IMR-90 (cell line): Measurements from ENCODE around the gene CARMIL1. TPM values are rescaled to one million over a fixed set of nuclear protein-coding genes. Genes with fewer than 3 reads are reported as not detected.

Experiments
- ATAC-seq: fragments of 200-7000 bp; cut with Tn5 transposase; 2 replicates; pipeline ENCODE4 v1.9.1; 2020; ENCODE audit warnings: low read depth, mild to moderate bottlenecking, moderate library complexity
- BruUV-seq: library from RNA; stranded (reverse); fragments of 400-500 nt; replicated peaks from 2 replicates; lab custom pipeline; 2021; lab: Mats Ljungman, UMichigan
- CTCF ChIA-PET: fragments of 300-600 bp; formaldehyde crosslinking; extraction: SDS; loops from one replicate; lab custom pipeline; 2021; ENCODE audit warnings: antibody characterized with exemption; lab: Yijun Ruan, JAX
- POLR2A ChIA-PET: fragments of 300-600 bp; sonication (Branson Sonifier 250); formaldehyde crosslinking; loops from one replicate; lab custom pipeline; 2022; ENCODE audit warnings: antibody characterized with exemption; ENCODE audit not compliant: unreplicated experiment; lab: Charles Lee
- DNase-seq: peaks from one replicate; pipeline ENCODE4 v3.0.0; 2013
- H2AFZ ChIP-seq: replicated peaks from 2 replicates; pipeline ENCODE3; 2013; ENCODE audit warnings: low read length, mild to moderate bottlenecking; ENCODE audit not compliant: poor library complexity
- H2AK5ac ChIP-seq: 2 replicates; pipeline ENCODE4 v1.6.1; 2013; ENCODE audit warnings: low read depth, low read length, inconsistent platforms
- H2AK9ac ChIP-seq: replicated peaks from 2 replicates; pipeline ENCODE3; 2013; ENCODE audit warnings: mild to moderate bottlenecking, low read depth, low read length, moderate library complexity; ENCODE audit not compliant: poor library complexity
- H2BK120ac ChIP-seq: 2 replicates; pipeline ENCODE4 v1.6.1; 2013; ENCODE audit warnings: low read depth, low read length, inconsistent platforms
- H2BK15ac ChIP-seq: 3 replicates; pipeline ENCODE4 v1.6.1; 2013; ENCODE audit warnings: low read depth, low read length, inconsistent platforms
- H2BK20ac ChIP-seq: 2 replicates; pipeline ENCODE4 v1.6.1; 2013; ENCODE audit warnings: low read depth, mild to moderate bottlenecking, inconsistent platforms, low read length, moderate library complexity
- H2BK5ac ChIP-seq: 2 replicates; pipeline ENCODE4 v1.6.1; 2013; ENCODE audit warnings: mild to moderate bottlenecking, low read depth, low read length, inconsistent platforms; ENCODE audit not compliant: poor library complexity, severe bottlenecking
- H3K14ac ChIP-seq: replicated peaks from 2 replicates; pipeline ENCODE4 v1.6.1; 2013; ENCODE audit warnings: low read depth, low read length, inconsistent platforms
- H3K18ac ChIP-seq: 2 replicates; pipeline ENCODE4 v1.6.1; 2013; ENCODE audit warnings: low read depth, low read length, control low read depth
- H3K23ac ChIP-seq: 2 replicates; pipeline ENCODE4 v1.6.1; 2013; ENCODE audit warnings: low read depth, low read length, inconsistent platforms
- H3K27ac ChIP-seq: 2 replicates; pipeline ENCODE4 v1.5.1; 2013; ENCODE audit warnings: mild to moderate bottlenecking, control low read depth, low read length; ENCODE audit not compliant: insufficient read depth
- H3K27me3 ChIP-seq: 2 replicates; pipeline ENCODE4 v1.6.1; 2013; ENCODE audit warnings: low read length; ENCODE audit not compliant: control insufficient read depth, insufficient read depth
- H3K36me3 ChIP-seq: 2 replicates; pipeline ENCODE4 v1.6.1; 2013; ENCODE audit warnings: low read length, mixed read lengths; ENCODE audit not compliant: control insufficient read depth, insufficient read depth
- H3K4ac ChIP-seq: 2 replicates; pipeline ENCODE4 v1.6.1; 2013; ENCODE audit warnings: low read depth, low read length, inconsistent platforms
- H3K4me1 ChIP-seq: 2 replicates; pipeline ENCODE4 v1.6.1; 2013; ENCODE audit warnings: low read length, mixed read lengths; ENCODE audit not compliant: control insufficient read depth, insufficient read depth
- H3K4me2 ChIP-seq: 2 replicates; pipeline ENCODE4 v1.6.1; 2013; ENCODE audit warnings: low read depth, mild to moderate bottlenecking, control low read depth, low read length, moderate library complexity
- H3K4me3 ChIP-seq: 2 replicates; pipeline ENCODE4 v1.5.1; 2013; ENCODE audit warnings: low read depth, mild to moderate bottlenecking, control low read depth, low read length, moderate library complexity; ENCODE audit not compliant: insufficient read depth
- H3K56ac ChIP-seq: 2 replicates; pipeline ENCODE4 v1.6.1; 2013; ENCODE audit warnings: low read length, inconsistent platforms; ENCODE audit not compliant: insufficient read depth; ENCODE audit errors: extremely low read depth
- H3K79me1 ChIP-seq, 2 experiments: 2 replicates each; pipeline ENCODE4 v1.6.1; 2013; ENCODE audit warnings: low read length in 2 of 2, inconsistent platforms in 1 of 2, low read depth in 1 of 2
- H3K9ac ChIP-seq: 2 replicates; pipeline ENCODE4 v1.6.1; 2013; ENCODE audit warnings: low read depth, low read length, control low read depth
- H3K9me1 ChIP-seq: 2 replicates; pipeline ENCODE4 v1.6.1; 2013; ENCODE audit warnings: low read length, inconsistent platforms; ENCODE audit not compliant: insufficient read depth
- H3K9me3 ChIP-seq: 2 replicates; pipeline ENCODE4 v1.6.1; 2013; ENCODE audit warnings: low read length; ENCODE audit not compliant: control insufficient read depth, insufficient read depth
- H4K20me1 ChIP-seq: 2 replicates; pipeline ENCODE4 v1.6.1; 2013; ENCODE audit warnings: low read length, inconsistent platforms; ENCODE audit not compliant: insufficient read depth
- H4K5ac ChIP-seq: 2 replicates; pipeline ENCODE4 v1.6.1; 2013; ENCODE audit warnings: mild to moderate bottlenecking, low read depth, low read length, control low read depth
- H4K8ac ChIP-seq, 2 experiments: 2 replicates each; pipeline ENCODE4 v1.6.1; 2013; ENCODE audit warnings: low read depth in 2 of 2, low read length in 2 of 2, control low read depth in 1 of 2, inconsistent platforms in 1 of 2
- H4K91ac ChIP-seq: 2 replicates; pipeline ENCODE4 v1.6.1; 2013; ENCODE audit warnings: low read depth, low read length, inconsistent platforms; ENCODE audit not compliant: insufficient read depth
- BHLHE40 ChIP-seq: fragments of 150-350 bp; IDR thresholded peaks from 2 replicates; pipeline ENCODE4 v1.6.1; 2016; ENCODE audit warnings: mild to moderate bottlenecking, low read depth, low read length
- CEBPB ChIP-seq: IDR thresholded peaks from 2 replicates; pipeline ENCODE4 v1.6.1; 2012; ENCODE audit warnings: low read depth, low read length, improper control_type of control experiment
- CHD1 ChIP-seq: IDR thresholded peaks from 2 replicates; pipeline ENCODE4 v1.6.1; 2012; ENCODE audit warnings: low read depth, low read length, improper control_type of control experiment
- FOS ChIP-seq: fragments of 150-350 bp; IDR thresholded peaks from 2 replicates; pipeline ENCODE4 v1.6.1; 2016; ENCODE audit warnings: low read depth, low read length
- MAFK ChIP-seq: IDR thresholded peaks from 2 replicates; pipeline ENCODE4 v1.6.1; 2012; ENCODE audit warnings: low read depth, low read length, improper control_type of control experiment
- MAZ ChIP-seq: IDR thresholded peaks from 2 replicates; pipeline ENCODE4 v1.6.1; 2012; ENCODE audit warnings: low read depth, mild to moderate bottlenecking, low read length, improper control_type of control experiment, moderate library complexity, borderline replicate concordance
- MXI1 ChIP-seq: IDR thresholded peaks from 2 replicates; pipeline ENCODE4 v1.6.1; 2012; ENCODE audit warnings: low read depth, mild to moderate bottlenecking, low read length, moderate library complexity, borderline replicate concordance
- NFE2L2 ChIP-seq: fragments of 150-350 bp; IDR thresholded peaks from 2 replicates; pipeline ENCODE4 v1.6.1; 2016; ENCODE audit warnings: low read depth, mild to moderate bottlenecking, low read length
- POLR2A ChIP-seq: IDR thresholded peaks from 2 replicates; pipeline ENCODE4 v1.6.1; 2012; ENCODE audit warnings: mild to moderate bottlenecking, low read depth, low read length
- RAD21 ChIP-seq: IDR thresholded peaks from 2 replicates; pipeline ENCODE4 v1.6.1; 2012; ENCODE audit warnings: low read length, improper control_type of control experiment
- RCOR1 ChIP-seq: IDR thresholded peaks from 2 replicates; pipeline ENCODE4 v1.6.1; 2012; ENCODE audit warnings: mild to moderate bottlenecking, low read length, improper control_type of control experiment; ENCODE audit not compliant: insufficient replicate concordance
- RFX5 ChIP-seq: IDR thresholded peaks from 2 replicates; pipeline ENCODE4 v1.8.0; 2012; ENCODE audit warnings: low read depth, mild to moderate bottlenecking, low read length, moderate library complexity
- SMC3 ChIP-seq: fragments of 150-350 bp; IDR thresholded peaks from 2 replicates; pipeline ENCODE4 v1.6.1; 2016; ENCODE audit warnings: low read depth, mild to moderate bottlenecking, antibody characterized with exemption, low read length, moderate library complexity
- WGBS, 2 experiments: methylation state at CpG; one replicate each; pipeline versions ENCODE4 v1.1.5 to v1.1.7; 2013; ENCODE audit warnings: missing lambda C conversion rate in 2 of 2; ENCODE audit not compliant: insufficient read length in 1 of 2; ENCODE audit errors: extremely low coverage in 2 of 2; 5-methylcytosine and 5-hydroxymethylcytosine counted together
- dilution Hi-C: fragments of 300-500 bp; cut with HindIII; formaldehyde crosslinking; loops from one replicate; pipeline ENCODE4 v1.14.3; 2018; ENCODE audit warnings: low sequenced_read_pairs; ENCODE audit not compliant: unreplicated experiment
- in situ Hi-C: fragments of 300-500 bp; cut with MboI; formaldehyde crosslinking; loops from 3 replicates; pipeline ENCODE4 v1.14.3; 2019; ENCODE audit warnings: low sequenced_read_pairs, inconsistent platforms, mixed read lengths
- intact Hi-C: fragments of 100-400 bp; cut with micrococcal nuclease; formaldehyde crosslinking; loops from 2 replicates; pipeline ENCODE4 v1.10.0; 2022
- polyA plus RNA-seq, 3 experiments: library from polyadenylated mRNA; depleted of rRNA; stranded (reverse); fragments of >200 nt; gene quantifications; 2 replicates each; pipeline ENCODE4 v1.2.3, GENCODE V29; 2012; ENCODE audit warnings: low replicate concordance in 1 of 3
- total RNA-seq: library from RNA; depleted of rRNA; stranded (reverse); fragments of >200 nt; gene quantifications from 2 replicates; pipeline ENCODE4 v1.2.3, GENCODE V29; 2012
- TF ChIP-seq, protein P1 (sequence below): fragments of 150-350 bp; IDR thresholded peaks from 2 replicates; pipeline ENCODE4 v1.6.1; 2017; ENCODE audit warnings: mild to moderate bottlenecking, antibody characterized with exemption, low read length, low read depth
- TF ChIP-seq, protein P2 (sequence below): conservative IDR thresholded peaks from 2 replicates; pipeline ENCODE4 v1.5.1; 2012; ENCODE audit warnings: mild to moderate bottlenecking, low read depth, low read length, improper control_type of control experiment
- TF ChIP-seq, protein P3 (sequence below): fragments of 150-350 bp; IDR thresholded peaks from 2 replicates; pipeline ENCODE4 v1.6.1; 2016; ENCODE audit warnings: low read depth, mild to moderate bottlenecking, low read length, moderate library complexity, borderline replicate concordance

The CARMIL1 gene
- total and polyA plus RNA-seq, 2 of the 4 experiments (the other 2 are of a cell fraction): 1.3 to 2.9 TPM

DNA sequence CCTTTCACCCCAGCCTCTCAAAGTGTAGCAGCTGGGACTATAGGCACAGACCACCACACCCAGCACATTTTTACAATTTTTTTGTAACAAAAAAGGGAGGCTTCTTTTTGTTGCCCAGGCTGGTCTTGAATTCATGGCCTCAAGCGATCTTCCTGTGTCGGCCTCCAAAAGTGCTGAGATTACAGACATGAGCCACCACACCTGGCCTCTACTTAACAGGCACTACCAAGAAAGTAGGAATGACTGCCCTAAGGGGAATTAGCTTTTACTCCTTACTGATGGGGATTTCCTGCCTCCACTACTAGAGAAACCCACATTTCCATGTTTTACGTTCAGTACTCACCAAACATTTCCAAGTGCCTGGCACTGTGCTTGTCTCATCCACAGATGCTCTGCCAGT lies 109.6 kb downstream of the CARMIL1 start:
- Histone ChIP-seq H4K91ac (no peak overlapping the region), H2BK120ac (no peak overlapping the region), H2BK5ac (no peak overlapping the region), H2BK20ac (no peak overlapping the region), H3K27me3 (no peaks in the 10 kb centered on the region), H2AK5ac (no peak overlapping the region), H3K56ac (no peak overlapping the region), H4K5ac (no peak overlapping the region), H3K4me2 (no peak overlapping the region), H2BK15ac (no peak overlapping the region), H4K8ac (no peak overlapping the region), H3K9me3 (no peaks in the 10 kb centered on the region), H3K36me3 (no peaks in the 10 kb centered on the region), H3K9me1 (no peaks in the 10 kb centered on the region), H3K18ac (no peak overlapping the region), H3K4ac (no peak overlapping the region), H3K23ac (no peak overlapping the region), H3K4me1 (no peaks in the 10 kb centered on the region), H2AFZ (no peak overlapping the region), H3K27ac (no peak overlapping the region), H3K79me1 (no peaks in the 10 kb centered on the region), H3K4me3 (no peak overlapping the region), H3K14ac (no peak overlapping the region), H4K20me1 (no peaks in the 10 kb centered on the region), H3K9ac (no peak overlapping the region), H2AK9ac (no peak overlapping the region)
- in situ Hi-C loops: no loop called here
- no TSS peak for BruUV-seq
- intact Hi-C loops: no loop called here
- DNase-seq: no peak
- CTCF ChIA-PET: no interaction called here
- WGBS, 2 experiments: no CpG with 5 or more reads among the region's 3 CpGs
- TF ChIP-seq POLR2A (no peak), CEBPB (no peak), RCOR1 (no peak), BHLHE40 (no peak), RFX5 (no peak), FOS (no peak), MXI1 (no peak), RAD21 (no peak), MAFK (no peak), CHD1 (no peak), SMC3 (no peak), NFE2L2 (no peak), MAZ (no peak)
- TF ChIP-seq, protein P1, sequence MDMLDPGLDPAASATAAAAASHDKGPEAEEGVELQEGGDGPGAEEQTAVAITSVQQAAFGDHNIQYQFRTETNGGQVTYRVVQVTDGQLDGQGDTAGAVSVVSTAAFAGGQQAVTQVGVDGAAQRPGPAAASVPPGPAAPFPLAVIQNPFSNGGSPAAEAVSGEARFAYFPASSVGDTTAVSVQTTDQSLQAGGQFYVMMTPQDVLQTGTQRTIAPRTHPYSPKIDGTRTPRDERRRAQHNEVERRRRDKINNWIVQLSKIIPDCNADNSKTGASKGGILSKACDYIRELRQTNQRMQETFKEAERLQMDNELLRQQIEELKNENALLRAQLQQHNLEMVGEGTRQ: no peak
- TF ChIP-seq, protein P2, sequence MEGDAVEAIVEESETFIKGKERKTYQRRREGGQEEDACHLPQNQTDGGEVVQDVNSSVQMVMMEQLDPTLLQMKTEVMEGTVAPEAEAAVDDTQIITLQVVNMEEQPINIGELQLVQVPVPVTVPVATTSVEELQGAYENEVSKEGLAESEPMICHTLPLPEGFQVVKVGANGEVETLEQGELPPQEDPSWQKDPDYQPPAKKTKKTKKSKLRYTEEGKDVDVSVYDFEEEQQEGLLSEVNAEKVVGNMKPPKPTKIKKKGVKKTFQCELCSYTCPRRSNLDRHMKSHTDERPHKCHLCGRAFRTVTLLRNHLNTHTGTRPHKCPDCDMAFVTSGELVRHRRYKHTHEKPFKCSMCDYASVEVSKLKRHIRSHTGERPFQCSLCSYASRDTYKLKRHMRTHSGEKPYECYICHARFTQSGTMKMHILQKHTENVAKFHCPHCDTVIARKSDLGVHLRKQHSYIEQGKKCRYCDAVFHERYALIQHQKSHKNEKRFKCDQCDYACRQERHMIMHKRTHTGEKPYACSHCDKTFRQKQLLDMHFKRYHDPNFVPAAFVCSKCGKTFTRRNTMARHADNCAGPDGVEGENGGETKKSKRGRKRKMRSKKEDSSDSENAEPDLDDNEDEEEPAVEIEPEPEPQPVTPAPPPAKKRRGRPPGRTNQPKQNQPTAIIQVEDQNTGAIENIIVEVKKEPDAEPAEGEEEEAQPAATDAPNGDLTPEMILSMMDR: no peak
- TF ChIP-seq, protein P3, sequence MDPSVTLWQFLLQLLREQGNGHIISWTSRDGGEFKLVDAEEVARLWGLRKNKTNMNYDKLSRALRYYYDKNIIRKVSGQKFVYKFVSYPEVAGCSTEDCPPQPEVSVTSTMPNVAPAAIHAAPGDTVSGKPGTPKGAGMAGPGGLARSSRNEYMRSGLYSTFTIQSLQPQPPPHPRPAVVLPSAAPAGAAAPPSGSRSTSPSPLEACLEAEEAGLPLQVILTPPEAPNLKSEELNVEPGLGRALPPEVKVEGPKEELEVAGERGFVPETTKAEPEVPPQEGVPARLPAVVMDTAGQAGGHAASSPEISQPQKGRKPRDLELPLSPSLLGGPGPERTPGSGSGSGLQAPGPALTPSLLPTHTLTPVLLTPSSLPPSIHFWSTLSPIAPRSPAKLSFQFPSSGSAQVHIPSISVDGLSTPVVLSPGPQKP: no peak
- dilution Hi-C loops: no loop called here
- no peak for ATAC-seq
- POLR2A ChIA-PET: no interaction called here
